Measurements from ENCODE around the gene CAPN9. TPM values are rescaled to one million over a fixed set of nuclear protein-coding genes. Genes with fewer than 3 reads are reported as not detected.

Gene CAPN9
- total and polyA plus RNA-seq, 4 donors: not detected

- Histone ChIP-seq H3K36me3 (ENCODE audit: control insufficient read depth in 4 of 4, insufficient read depth in 3 of 4, low read depth in 1 of 4, low read length in 3 of 4) (no peaks in the 10 kb centered on the region), H3K4me1 (ENCODE audit: control insufficient read depth in 4 of 4, insufficient read depth in 4 of 4, low read length in 3 of 4) (no peaks in the 10 kb centered on the region), H3K9me3 (ENCODE audit: control insufficient read depth in 4 of 4, low read length in 3 of 4) (no peaks in the 10 kb centered on the region), H3K27me3 (ENCODE audit: control insufficient read depth in 4 of 4, insufficient read depth in 4 of 4, low read length in 3 of 4) (no peaks in the 10 kb centered on the region), H3K9ac (ENCODE audit: low read depth in 1 of 2, low read length in 2 of 2) (no peak overlapping the region), H3K4me3 (ENCODE audit: low read depth in 1 of 3, low read length in 3 of 3) (no peak overlapping the region), H3K27ac (ENCODE audit: low read depth in 1 of 2, low read length in 2 of 2) (no peak overlapping the region)
- 46% methylated on average over 24 of the region's 24 CpGs for WGBS
- DNase-seq (ENCODE audit: low spot score): peak; percentile 61
- TF ChIP-seq RXRA (IDR thresholded peaks at IDR 0.05): no peak
- TF ChIP-seq EGR1 (IDR thresholded peaks at IDR 0.05; ENCODE audit: low read depth in 2 of 2): no peak
- TF ChIP-seq JUND (IDR thresholded peaks at IDR 0.05): no peak
- no peak for TF ChIP-seq HNF4G (IDR thresholded peaks at IDR 0.05)
- TF ChIP-seq ATF3 (IDR thresholded peaks at IDR 0.05): no peak
- TF ChIP-seq FOXA2 (IDR thresholded peaks at IDR 0.05): no peak
- no peak for TF ChIP-seq TAF1 (conservative IDR thresholded peaks at IDR 0.05)
- no peak for TF ChIP-seq YY1 (IDR thresholded peaks at IDR 0.05)
- TF ChIP-seq GABPA (IDR thresholded peaks at IDR 0.05 in 1 of 2, conservative IDR thresholded peaks at IDR 0.05 in 1 of 2): no peak
- no peak for TF ChIP-seq RAD21 (IDR thresholded peaks at IDR 0.05)
- TF ChIP-seq ZBTB33 (IDR thresholded peaks at IDR 0.05): no peak
- TF ChIP-seq MAX (IDR thresholded peaks at IDR 0.05): no peak
- TF ChIP-seq, protein P1, sequence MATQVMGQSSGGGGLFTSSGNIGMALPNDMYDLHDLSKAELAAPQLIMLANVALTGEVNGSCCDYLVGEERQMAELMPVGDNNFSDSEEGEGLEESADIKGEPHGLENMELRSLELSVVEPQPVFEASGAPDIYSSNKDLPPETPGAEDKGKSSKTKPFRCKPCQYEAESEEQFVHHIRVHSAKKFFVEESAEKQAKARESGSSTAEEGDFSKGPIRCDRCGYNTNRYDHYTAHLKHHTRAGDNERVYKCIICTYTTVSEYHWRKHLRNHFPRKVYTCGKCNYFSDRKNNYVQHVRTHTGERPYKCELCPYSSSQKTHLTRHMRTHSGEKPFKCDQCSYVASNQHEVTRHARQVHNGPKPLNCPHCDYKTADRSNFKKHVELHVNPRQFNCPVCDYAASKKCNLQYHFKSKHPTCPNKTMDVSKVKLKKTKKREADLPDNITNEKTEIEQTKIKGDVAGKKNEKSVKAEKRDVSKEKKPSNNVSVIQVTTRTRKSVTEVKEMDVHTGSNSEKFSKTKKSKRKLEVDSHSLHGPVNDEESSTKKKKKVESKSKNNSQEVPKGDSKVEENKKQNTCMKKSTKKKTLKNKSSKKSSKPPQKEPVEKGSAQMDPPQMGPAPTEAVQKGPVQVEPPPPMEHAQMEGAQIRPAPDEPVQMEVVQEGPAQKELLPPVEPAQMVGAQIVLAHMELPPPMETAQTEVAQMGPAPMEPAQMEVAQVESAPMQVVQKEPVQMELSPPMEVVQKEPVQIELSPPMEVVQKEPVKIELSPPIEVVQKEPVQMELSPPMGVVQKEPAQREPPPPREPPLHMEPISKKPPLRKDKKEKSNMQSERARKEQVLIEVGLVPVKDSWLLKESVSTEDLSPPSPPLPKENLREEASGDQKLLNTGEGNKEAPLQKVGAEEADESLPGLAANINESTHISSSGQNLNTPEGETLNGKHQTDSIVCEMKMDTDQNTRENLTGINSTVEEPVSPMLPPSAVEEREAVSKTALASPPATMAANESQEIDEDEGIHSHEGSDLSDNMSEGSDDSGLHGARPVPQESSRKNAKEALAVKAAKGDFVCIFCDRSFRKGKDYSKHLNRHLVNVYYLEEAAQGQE (IDR thresholded peaks at IDR 0.05): no peak
- TF ChIP-seq FOXA1 (IDR thresholded peaks at IDR 0.05): no peak
- no peak for TF ChIP-seq HNF4A (conservative IDR thresholded peaks at IDR 0.05)
- TF ChIP-seq, protein P2, sequence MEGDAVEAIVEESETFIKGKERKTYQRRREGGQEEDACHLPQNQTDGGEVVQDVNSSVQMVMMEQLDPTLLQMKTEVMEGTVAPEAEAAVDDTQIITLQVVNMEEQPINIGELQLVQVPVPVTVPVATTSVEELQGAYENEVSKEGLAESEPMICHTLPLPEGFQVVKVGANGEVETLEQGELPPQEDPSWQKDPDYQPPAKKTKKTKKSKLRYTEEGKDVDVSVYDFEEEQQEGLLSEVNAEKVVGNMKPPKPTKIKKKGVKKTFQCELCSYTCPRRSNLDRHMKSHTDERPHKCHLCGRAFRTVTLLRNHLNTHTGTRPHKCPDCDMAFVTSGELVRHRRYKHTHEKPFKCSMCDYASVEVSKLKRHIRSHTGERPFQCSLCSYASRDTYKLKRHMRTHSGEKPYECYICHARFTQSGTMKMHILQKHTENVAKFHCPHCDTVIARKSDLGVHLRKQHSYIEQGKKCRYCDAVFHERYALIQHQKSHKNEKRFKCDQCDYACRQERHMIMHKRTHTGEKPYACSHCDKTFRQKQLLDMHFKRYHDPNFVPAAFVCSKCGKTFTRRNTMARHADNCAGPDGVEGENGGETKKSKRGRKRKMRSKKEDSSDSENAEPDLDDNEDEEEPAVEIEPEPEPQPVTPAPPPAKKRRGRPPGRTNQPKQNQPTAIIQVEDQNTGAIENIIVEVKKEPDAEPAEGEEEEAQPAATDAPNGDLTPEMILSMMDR (IDR thresholded peaks at IDR 0.05; ENCODE audit: low read depth, low read length, missing input control): no peak
- TF ChIP-seq NR2F2 (IDR thresholded peaks at IDR 0.05): no peak
Measured at GRCh38 chr1:230753586-230754251, 6.5 kb downstream of the CAPN9 start.

All from liver (tissue), 9 donors.